GM23338 (cell line): ENCODE results near the gene DRC1. TPM values are rescaled to one million over a fixed set of nuclear protein-coding genes. Genes with fewer than 3 reads are reported as not detected.

Experiments used
- ATAC-seq: fragments of 200-7000 bp; cut with Tn5 transposase; 3 replicates; pipeline ENCODE4 v1.9.1; 2020
- DNase-seq: peaks from one replicate; pipeline ENCODE4 v3.0.0-alpha.2; 2015; ENCODE audit warnings: low spot score
- H2AFZ ChIP-seq: fragments of 200-600 bp; sonication (generic); 2 replicates; pipeline ENCODE4 v1.8.0; 2016; ENCODE audit warnings: antibody characterized with exemption, mild to moderate bottlenecking, moderate library complexity
- H3F3A ChIP-seq: fragments of 200-600 bp; sonication (generic); replicated peaks from 2 replicates; pipeline ENCODE4 v1.8.0; 2017; ENCODE audit warnings: antibody characterized with exemption, mixed run types, low read depth
- H3K27ac ChIP-seq: fragments of 200-600 bp; sonication (generic); 2 replicates; pipeline ENCODE4 v1.6.1; 2016; ENCODE audit warnings: low read depth
- H3K27me3 ChIP-seq: fragments of 200-600 bp; sonication (generic); 2 replicates; pipeline ENCODE4 v1.8.0; 2016; ENCODE audit warnings: mild to moderate bottlenecking, mixed run types, moderate library complexity; ENCODE audit not compliant: insufficient read depth
- H3K36me3 ChIP-seq: fragments of 200-600 bp; sonication (generic); 2 replicates; pipeline ENCODE4 v1.8.0; 2016; ENCODE audit warnings: mild to moderate bottlenecking; ENCODE audit not compliant: insufficient read depth
- H3K4me1 ChIP-seq: fragments of 200-600 bp; sonication (generic); 2 replicates; pipeline ENCODE4 v1.8.0; 2016; ENCODE audit warnings: mild to moderate bottlenecking, moderate library complexity; ENCODE audit not compliant: insufficient read depth
- H3K4me2 ChIP-seq: fragments of 200-600 bp; sonication (generic); 2 replicates; pipeline ENCODE4 v1.7.1; 2017; ENCODE audit warnings: mixed run types
- H3K4me3 ChIP-seq: fragments of 200-600 bp; sonication (generic); 2 replicates; pipeline ENCODE4 v1.6.1; 2016; ENCODE audit warnings: mixed run types
- H3K79me2 ChIP-seq: fragments of 200-600 bp; sonication (generic); replicated peaks from 2 replicates; pipeline ENCODE4 v1.8.0; 2017; ENCODE audit warnings: mild to moderate bottlenecking; ENCODE audit not compliant: insufficient read depth
- H3K9me2 ChIP-seq: fragments of 200-600 bp; sonication (generic); 2 replicates; pipeline ENCODE4 v1.8.0; 2017; ENCODE audit not compliant: insufficient read depth
- H4K20me1 ChIP-seq: fragments of 200-600 bp; sonication (generic); replicated peaks from 2 replicates; pipeline ENCODE4 v1.8.0; 2017; ENCODE audit warnings: mild to moderate bottlenecking; ENCODE audit not compliant: insufficient read depth
- H3K27ac Mint-ChIP-seq: 2 replicates; pipeline ENCODE4 v1.8.0; 2020; ENCODE audit warnings: inconsistent platforms, mild to moderate bottlenecking, moderate library complexity, mixed read lengths
- H3K27me3 Mint-ChIP-seq: 3 replicates; pipeline ENCODE4 v1.8.0; 2022; ENCODE audit warnings: low read depth, mild to moderate bottlenecking, moderate library complexity, mixed read lengths, inconsistent platforms; ENCODE audit not compliant: insufficient read depth, poor library complexity
- H3K36me3 Mint-ChIP-seq: 3 replicates; pipeline ENCODE4 v1.8.0; 2021; ENCODE audit warnings: low read depth, mild to moderate bottlenecking, inconsistent platforms, moderate library complexity, mixed read lengths
- H3K4me1 Mint-ChIP-seq: 3 replicates; pipeline ENCODE4 v1.8.0; 2020; ENCODE audit warnings: mild to moderate bottlenecking, inconsistent platforms, mixed read lengths
- H3K4me3 Mint-ChIP-seq: 3 replicates; pipeline ENCODE4 v1.8.0; 2021; ENCODE audit warnings: moderate library complexity, mild to moderate bottlenecking, inconsistent platforms, mixed read lengths
- H3K9me3 Mint-ChIP-seq: 3 replicates; pipeline ENCODE4 v1.8.0; 2020; ENCODE audit warnings: moderate library complexity, mild to moderate bottlenecking, inconsistent platforms, mixed read lengths
- CREB1 ChIP-seq: fragments of 250-450 bp; sonication (Bioruptor Pico); IDR thresholded peaks from 2 replicates; pipeline ENCODE4 v1.5.0; 2020; ENCODE audit warnings: low read depth, mild to moderate bottlenecking, moderate library complexity
- EZH2 ChIP-seq: fragments of 200-600 bp; sonication (generic); IDR thresholded peaks from one replicate; pipeline ENCODE4 v1.8.0; 2017; ENCODE audit warnings: antibody characterized with exemption, mild to moderate bottlenecking, low read depth; ENCODE audit not compliant: unreplicated experiment
- EZH2phosphoT487 ChIP-seq: fragments of 200-600 bp; sonication (generic); IDR thresholded peaks from one replicate; pipeline ENCODE4 v1.8.1; 2018; ENCODE audit warnings: antibody characterized with exemption; ENCODE audit not compliant: unreplicated experiment
- JUNB ChIP-seq: IDR thresholded peaks from one replicate; pipeline ENCODE4 v1.6.1; 2016; ENCODE audit warnings: antibody characterized with exemption; ENCODE audit not compliant: unreplicated experiment
- NANOG ChIP-seq: IDR thresholded peaks from 2 replicates; pipeline ENCODE4 v1.6.1; 2016; ENCODE audit warnings: antibody characterized with exemption, borderline replicate concordance
- POLR2AphosphoS5 ChIP-seq: IDR thresholded peaks from 2 replicates; pipeline ENCODE4 v1.6.1; 2016; ENCODE audit warnings: antibody characterized with exemption, low read depth
- STAT1 ChIP-seq: IDR thresholded peaks from one replicate; pipeline ENCODE4 v1.6.1; 2016; ENCODE audit warnings: antibody characterized with exemption; ENCODE audit not compliant: unreplicated experiment
- ZNF114 ChIP-seq: fragments of 250-450 bp; sonication (Bioruptor Pico); IDR thresholded peaks from 2 replicates; pipeline ENCODE4 v1.5.0; 2020; ENCODE audit warnings: mild to moderate bottlenecking, moderate library complexity
- ZNF331 ChIP-seq: fragments of 250-450 bp; sonication (Bioruptor Pico); IDR thresholded peaks from 2 replicates; pipeline ENCODE4 v1.5.0; 2020; ENCODE audit warnings: low read depth, mild to moderate bottlenecking, moderate library complexity
- polyA plus RNA-seq: library from polyadenylated mRNA; unstranded; fragments of >200 nt; fragmentation: Nextera tagmentation; extraction: Ambion mirVana; gene quantifications from 2 replicates; pipeline ENCODE4 v1.2.1, GENCODE V29; 2016
- total RNA-seq: library from RNA; depleted of rRNA; stranded (reverse); fragments of >200 nt; shearing (Covaris generic); gene quantifications from 2 replicates; pipeline ENCODE4 v1.2.3, GENCODE V29; 2014
- TF ChIP-seq, protein P1 (sequence below): fragments of 250-450 bp; sonication (Bioruptor Pico); IDR thresholded peaks from 2 replicates; pipeline ENCODE4 v1.5.0; 2020; ENCODE audit warnings: mild to moderate bottlenecking, moderate library complexity
- TF ChIP-seq, protein P2 (sequence below): IDR thresholded peaks from one replicate; pipeline ENCODE4 v1.6.1; 2018; ENCODE audit warnings: antibody characterized with exemption; ENCODE audit not compliant: unreplicated experiment
- TF ChIP-seq, protein P3 (sequence below): IDR thresholded peaks from 2 replicates; pipeline ENCODE4 v1.6.1; 2016; ENCODE audit warnings: antibody characterized with exemption
- TF ChIP-seq, protein P4 (sequence below), 2 experiments: fragments of 200-600 bp in 1 of 2; sonication (generic) in 1 of 2; conservative IDR thresholded peaks; 2 replicates each; pipeline versions ENCODE4 v1.5.1 to v1.6.1; 2016 to 2017; ENCODE audit warnings: antibody characterized with exemption in 2 of 2, low read depth in 2 of 2, mild to moderate bottlenecking in 2 of 2, moderate library complexity in 1 of 2

Gene DRC1
- total and polyA plus RNA-seq, 2 experiments from 2014 or later: 0.45 TPM; not detected in 1

DNA sequence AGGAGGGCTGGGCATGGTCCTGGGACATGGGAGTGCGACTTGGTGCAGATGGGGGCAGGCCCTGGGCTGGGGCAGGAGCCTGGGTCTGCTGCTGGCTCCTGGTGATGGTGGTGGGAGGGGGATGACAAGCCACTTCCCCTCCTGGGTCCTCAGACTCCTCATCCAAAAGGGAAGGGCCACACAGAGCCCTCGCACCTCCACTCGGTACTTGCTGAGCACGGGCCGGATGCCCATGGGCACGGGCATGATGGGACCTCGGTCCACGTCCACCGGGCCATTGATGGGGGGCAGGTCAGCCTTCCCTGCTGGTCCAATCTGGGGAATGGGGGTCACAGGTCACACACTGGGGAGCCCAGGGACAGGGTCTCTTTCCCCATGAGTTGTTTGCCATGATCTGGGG lies 72.1 kb downstream of the DRC1 start:
- H3K4me1 Mint-ChIP-seq: peaks cover 4% of the 10 kb centered on the region
- TF ChIP-seq, protein P1, sequence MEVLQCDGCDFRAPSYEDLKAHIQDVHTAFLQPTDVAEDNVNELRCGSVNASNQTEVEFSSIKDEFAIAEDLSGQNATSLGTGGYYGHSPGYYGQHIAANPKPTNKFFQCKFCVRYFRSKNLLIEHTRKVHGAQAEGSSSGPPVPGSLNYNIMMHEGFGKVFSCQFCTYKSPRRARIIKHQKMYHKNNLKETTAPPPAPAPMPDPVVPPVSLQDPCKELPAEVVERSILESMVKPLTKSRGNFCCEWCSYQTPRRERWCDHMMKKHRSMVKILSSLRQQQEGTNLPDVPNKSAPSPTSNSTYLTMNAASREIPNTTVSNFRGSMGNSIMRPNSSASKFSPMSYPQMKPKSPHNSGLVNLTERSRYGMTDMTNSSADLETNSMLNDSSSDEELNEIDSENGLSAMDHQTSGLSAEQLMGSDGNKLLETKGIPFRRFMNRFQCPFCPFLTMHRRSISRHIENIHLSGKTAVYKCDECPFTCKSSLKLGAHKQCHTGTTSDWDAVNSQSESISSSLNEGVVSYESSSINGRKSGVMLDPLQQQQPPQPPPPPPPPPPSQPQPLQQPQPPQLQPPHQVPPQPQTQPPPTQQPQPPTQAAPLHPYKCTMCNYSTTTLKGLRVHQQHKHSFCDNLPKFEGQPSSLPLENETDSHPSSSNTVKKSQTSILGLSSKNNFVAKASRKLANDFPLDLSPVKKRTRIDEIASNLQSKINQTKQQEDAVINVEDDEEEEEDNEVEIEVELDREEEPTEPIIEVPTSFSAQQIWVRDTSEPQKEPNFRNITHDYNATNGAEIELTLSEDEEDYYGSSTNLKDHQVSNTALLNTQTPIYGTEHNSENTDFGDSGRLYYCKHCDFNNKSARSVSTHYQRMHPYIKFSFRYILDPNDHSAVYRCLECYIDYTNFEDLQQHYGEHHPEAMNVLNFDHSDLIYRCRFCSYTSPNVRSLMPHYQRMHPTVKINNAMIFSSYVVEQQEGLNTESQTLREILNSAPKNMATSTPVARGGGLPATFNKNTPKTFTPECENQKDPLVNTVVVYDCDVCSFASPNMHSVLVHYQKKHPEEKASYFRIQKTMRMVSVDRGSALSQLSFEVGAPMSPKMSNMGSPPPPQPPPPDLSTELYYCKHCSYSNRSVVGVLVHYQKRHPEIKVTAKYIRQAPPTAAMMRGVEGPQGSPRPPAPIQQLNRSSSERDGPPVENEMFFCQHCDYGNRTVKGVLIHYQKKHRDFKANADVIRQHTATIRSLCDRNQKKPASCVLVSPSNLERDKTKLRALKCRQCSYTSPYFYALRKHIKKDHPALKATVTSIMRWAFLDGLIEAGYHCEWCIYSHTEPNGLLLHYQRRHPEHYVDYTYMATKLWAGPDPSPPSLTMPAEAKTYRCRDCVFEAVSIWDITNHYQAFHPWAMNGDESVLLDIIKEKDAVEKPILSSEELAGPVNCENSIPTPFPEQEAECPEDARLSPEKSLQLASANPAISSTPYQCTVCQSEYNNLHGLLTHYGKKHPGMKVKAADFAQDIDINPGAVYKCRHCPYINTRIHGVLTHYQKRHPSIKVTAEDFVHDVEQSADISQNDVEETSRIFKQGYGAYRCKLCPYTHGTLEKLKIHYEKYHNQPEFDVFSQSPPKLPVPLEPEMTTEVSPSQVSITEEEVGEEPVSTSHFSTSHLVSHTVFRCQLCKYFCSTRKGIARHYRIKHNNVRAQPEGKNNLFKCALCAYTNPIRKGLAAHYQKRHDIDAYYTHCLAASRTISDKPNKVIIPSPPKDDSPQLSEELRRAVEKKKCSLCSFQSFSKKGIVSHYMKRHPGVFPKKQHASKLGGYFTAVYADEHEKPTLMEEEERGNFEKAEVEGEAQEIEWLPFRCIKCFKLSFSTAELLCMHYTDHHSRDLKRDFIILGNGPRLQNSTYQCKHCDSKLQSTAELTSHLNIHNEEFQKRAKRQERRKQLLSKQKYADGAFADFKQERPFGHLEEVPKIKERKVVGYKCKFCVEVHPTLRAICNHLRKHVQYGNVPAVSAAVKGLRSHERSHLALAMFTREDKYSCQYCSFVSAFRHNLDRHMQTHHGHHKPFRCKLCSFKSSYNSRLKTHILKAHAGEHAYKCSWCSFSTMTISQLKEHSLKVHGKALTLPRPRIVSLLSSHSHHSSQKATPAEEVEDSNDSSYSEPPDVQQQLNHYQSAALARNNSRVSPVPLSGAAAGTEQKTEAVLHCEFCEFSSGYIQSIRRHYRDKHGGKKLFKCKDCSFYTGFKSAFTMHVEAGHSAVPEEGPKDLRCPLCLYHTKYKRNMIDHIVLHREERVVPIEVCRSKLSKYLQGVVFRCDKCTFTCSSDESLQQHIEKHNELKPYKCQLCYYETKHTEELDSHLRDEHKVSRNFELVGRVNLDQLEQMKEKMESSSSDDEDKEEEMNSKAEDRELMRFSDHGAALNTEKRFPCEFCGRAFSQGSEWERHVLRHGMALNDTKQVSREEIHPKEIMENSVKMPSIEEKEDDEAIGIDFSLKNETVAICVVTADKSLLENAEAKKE: no peak
- TF ChIP-seq, protein P2, sequence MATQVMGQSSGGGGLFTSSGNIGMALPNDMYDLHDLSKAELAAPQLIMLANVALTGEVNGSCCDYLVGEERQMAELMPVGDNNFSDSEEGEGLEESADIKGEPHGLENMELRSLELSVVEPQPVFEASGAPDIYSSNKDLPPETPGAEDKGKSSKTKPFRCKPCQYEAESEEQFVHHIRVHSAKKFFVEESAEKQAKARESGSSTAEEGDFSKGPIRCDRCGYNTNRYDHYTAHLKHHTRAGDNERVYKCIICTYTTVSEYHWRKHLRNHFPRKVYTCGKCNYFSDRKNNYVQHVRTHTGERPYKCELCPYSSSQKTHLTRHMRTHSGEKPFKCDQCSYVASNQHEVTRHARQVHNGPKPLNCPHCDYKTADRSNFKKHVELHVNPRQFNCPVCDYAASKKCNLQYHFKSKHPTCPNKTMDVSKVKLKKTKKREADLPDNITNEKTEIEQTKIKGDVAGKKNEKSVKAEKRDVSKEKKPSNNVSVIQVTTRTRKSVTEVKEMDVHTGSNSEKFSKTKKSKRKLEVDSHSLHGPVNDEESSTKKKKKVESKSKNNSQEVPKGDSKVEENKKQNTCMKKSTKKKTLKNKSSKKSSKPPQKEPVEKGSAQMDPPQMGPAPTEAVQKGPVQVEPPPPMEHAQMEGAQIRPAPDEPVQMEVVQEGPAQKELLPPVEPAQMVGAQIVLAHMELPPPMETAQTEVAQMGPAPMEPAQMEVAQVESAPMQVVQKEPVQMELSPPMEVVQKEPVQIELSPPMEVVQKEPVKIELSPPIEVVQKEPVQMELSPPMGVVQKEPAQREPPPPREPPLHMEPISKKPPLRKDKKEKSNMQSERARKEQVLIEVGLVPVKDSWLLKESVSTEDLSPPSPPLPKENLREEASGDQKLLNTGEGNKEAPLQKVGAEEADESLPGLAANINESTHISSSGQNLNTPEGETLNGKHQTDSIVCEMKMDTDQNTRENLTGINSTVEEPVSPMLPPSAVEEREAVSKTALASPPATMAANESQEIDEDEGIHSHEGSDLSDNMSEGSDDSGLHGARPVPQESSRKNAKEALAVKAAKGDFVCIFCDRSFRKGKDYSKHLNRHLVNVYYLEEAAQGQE: no peak
- no peak for TF ChIP-seq ZNF114
- no peak for TF ChIP-seq EZH2phosphoT487
- TF ChIP-seq, protein P3, sequence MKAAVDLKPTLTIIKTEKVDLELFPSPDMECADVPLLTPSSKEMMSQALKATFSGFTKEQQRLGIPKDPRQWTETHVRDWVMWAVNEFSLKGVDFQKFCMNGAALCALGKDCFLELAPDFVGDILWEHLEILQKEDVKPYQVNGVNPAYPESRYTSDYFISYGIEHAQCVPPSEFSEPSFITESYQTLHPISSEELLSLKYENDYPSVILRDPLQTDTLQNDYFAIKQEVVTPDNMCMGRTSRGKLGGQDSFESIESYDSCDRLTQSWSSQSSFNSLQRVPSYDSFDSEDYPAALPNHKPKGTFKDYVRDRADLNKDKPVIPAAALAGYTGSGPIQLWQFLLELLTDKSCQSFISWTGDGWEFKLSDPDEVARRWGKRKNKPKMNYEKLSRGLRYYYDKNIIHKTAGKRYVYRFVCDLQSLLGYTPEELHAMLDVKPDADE: no peak
- no peak for TF ChIP-seq ZNF331 (CRISPR knock-in tag)
- TF ChIP-seq STAT1: no peak
- no peak for TF ChIP-seq JUNB
- TF ChIP-seq, protein P4, sequence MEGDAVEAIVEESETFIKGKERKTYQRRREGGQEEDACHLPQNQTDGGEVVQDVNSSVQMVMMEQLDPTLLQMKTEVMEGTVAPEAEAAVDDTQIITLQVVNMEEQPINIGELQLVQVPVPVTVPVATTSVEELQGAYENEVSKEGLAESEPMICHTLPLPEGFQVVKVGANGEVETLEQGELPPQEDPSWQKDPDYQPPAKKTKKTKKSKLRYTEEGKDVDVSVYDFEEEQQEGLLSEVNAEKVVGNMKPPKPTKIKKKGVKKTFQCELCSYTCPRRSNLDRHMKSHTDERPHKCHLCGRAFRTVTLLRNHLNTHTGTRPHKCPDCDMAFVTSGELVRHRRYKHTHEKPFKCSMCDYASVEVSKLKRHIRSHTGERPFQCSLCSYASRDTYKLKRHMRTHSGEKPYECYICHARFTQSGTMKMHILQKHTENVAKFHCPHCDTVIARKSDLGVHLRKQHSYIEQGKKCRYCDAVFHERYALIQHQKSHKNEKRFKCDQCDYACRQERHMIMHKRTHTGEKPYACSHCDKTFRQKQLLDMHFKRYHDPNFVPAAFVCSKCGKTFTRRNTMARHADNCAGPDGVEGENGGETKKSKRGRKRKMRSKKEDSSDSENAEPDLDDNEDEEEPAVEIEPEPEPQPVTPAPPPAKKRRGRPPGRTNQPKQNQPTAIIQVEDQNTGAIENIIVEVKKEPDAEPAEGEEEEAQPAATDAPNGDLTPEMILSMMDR (conservative IDR thresholded peaks at IDR 0.05; ENCODE audit: low read depth in 2 of 2): no peak
- TF ChIP-seq POLR2AphosphoS5: no peak
- no peak for TF ChIP-seq EZH2
- TF ChIP-seq NANOG: no peak
- no peak for TF ChIP-seq CREB1 (CRISPR knock-in tag)
- no peaks in the 10 kb centered on the region for H3K36me3 ChIP-seq

More for the DNA sequence above, 72.1 kb downstream of the DRC1 start:
- H3K4me2 ChIP-seq: no peak overlapping the region
- ATAC-seq (no peak), DNase-seq (no peak)
- Mint-ChIP-seq H3K27me3 (peaks cover 16% of the 10 kb centered on the region), H3K27ac (no peak overlapping the region), H3K9me3 (no peaks in the 10 kb centered on the region; the same call in 1 of the 3 replicates), H3K36me3 (no peaks in the 10 kb centered on the region), H3K4me3 (no peak overlapping the region)
- no peaks in the 10 kb centered on the region for H3K9me2 ChIP-seq
- H3F3A ChIP-seq: 0 out of 2 replicates have a peak, but pooled peaks cover 6% of the 10 kb centered on the region
- no peak overlapping the region for H3K27ac ChIP-seq
- H3K4me3 ChIP-seq: no peak overlapping the region
- H3K4me1 ChIP-seq: peaks cover 7% of the 10 kb centered on the region; the same call in 1 of the 2 replicates
- no peaks in the 10 kb centered on the region for H3K27me3 ChIP-seq
- H4K20me1 ChIP-seq: no peaks in the 10 kb centered on the region
- no peak overlapping the region for H2AFZ ChIP-seq
- H3K79me2 ChIP-seq: no peaks in the 10 kb centered on the region
